ENCODE measurements around the gene MST1.

GRCh38 chr3:49664300-49664699, 25.0 kb downstream of the MST1 start:
- TF ChIP-seq CTCF (IDR thresholded peaks at IDR 0.05) (no peak), POLR2A (IDR thresholded peaks at IDR 0.05) (no peak)
